Measurements from ENCODE around the gene UPK3BL1.
"Not testable (repeated sequence)": the region's sequence is repeated elsewhere in the genome, so short reads cannot be mapped to it uniquely, and the experiment has no call there.

Gene UPK3BL1

GRCh38 chr7:102642691-102643090 lies at the start of gene UPK3BL1:
TSS of gene UPK3BL1 (minus strand) at chr7:102642791. CDS start at chr7:102642741, 50 bp downstream.
- DNase-seq, result not testable (repeated sequence)

- not testable (repeated sequence) for DNase-seq
Measured at GRCh38 chr7:102690602-102691001, 48.0 kb upstream of the UPK3BL1 start.

- not testable (repeated sequence) for DNase-seq
Measured at GRCh38 chr7:102689436-102690282, 47.1 kb upstream of the UPK3BL1 start.

GRCh38 chr7:102688299-102689036 lies 45.9 kb upstream of the UPK3BL1 start:
- not testable (repeated sequence) for DNase-seq

- DNase-seq, result not testable (repeated sequence)
Measured at GRCh38 chr7:102682560-102682959, 40.0 kb upstream of the UPK3BL1 start.

- not testable (repeated sequence) for DNase-seq
Measured at GRCh38 chr7:102680780-102681179, 38.2 kb upstream of the UPK3BL1 start.

- not testable (repeated sequence) for DNase-seq
Measured at GRCh38 chr7:102675545-102675944, 33.0 kb upstream of the UPK3BL1 start.

- DNase-seq, result not testable (repeated sequence)
Measured at GRCh38 chr7:102673447-102674067, 31.0 kb upstream of the UPK3BL1 start.

- DNase-seq, result not testable (repeated sequence)
Measured at GRCh38 chr7:102671956-102672307, 29.3 kb upstream of the UPK3BL1 start.

- not testable (repeated sequence) for DNase-seq
Measured at GRCh38 chr7:102671166-102671955, 28.8 kb upstream of the UPK3BL1 start, which contains the start of gene POLR2J2. TSS of gene POLR2J2 (minus strand) at chr7:102671663. CDS start at chr7:102671601, 62 bp downstream.

- not testable (repeated sequence) for DNase-seq
Measured at GRCh38 chr7:102667523-102667922, 24.9 kb upstream of the UPK3BL1 start.

GRCh38 chr7:102666850-102667249 lies 24.3 kb upstream of the UPK3BL1 start:
- DNase-seq, result not testable (repeated sequence)

- not testable (repeated sequence) for DNase-seq
Measured at GRCh38 chr7:102664765-102665164, 22.2 kb upstream of the UPK3BL1 start.

GRCh38 chr7:102649924-102650323 lies 7.3 kb upstream of the UPK3BL1 start, which contains the start of gene SPDYE2B:
TSS of gene SPDYE2B (plus strand) at chr7:102650319. CDS start at chr7:102652349, 2,030 bp downstream.
- DNase-seq, result not testable (repeated sequence)

GRCh38 chr7:102647813-102648212 lies 5.2 kb upstream of the UPK3BL1 start:
- DNase-seq, result not testable (repeated sequence)

GRCh38 chr7:102643404-102643803 lies 813 bp upstream of the UPK3BL1 start:
- DNase-seq, result not testable (repeated sequence)

- not testable (repeated sequence) for DNase-seq
Measured at GRCh38 chr7:102638848-102639247, 3.7 kb downstream of the UPK3BL1 start.

GRCh38 chr7:102636956-102637355 lies 5.6 kb downstream of the UPK3BL1 start:
- not testable (repeated sequence) for DNase-seq

- DNase-seq, result not testable (repeated sequence)
Measured at GRCh38 chr7:102635354-102635753, 7.2 kb downstream of the UPK3BL1 start.

- DNase-seq, result not testable (repeated sequence)
Measured at GRCh38 chr7:102634299-102634698, 8.3 kb downstream of the UPK3BL1 start.

GRCh38 chr7:102630622-102631021 lies 12.0 kb downstream of the UPK3BL1 start:
- DNase-seq, result not testable (repeated sequence)

All from NCI-H1930 (cell line).